SK-N-SH treated with all-trans-retinoic acid at 6 μM for 48 hours (cell line): Measurements from ENCODE around the gene POLR3G.

Experiments used
- ISL1 ChIP-seq: fragments of 250-450 bp; sonication (Bioruptor Pico); IDR thresholded peaks from 2 replicates; pipeline ENCODE4 v2.1.2; 2022; ENCODE audit warnings: mild to moderate bottlenecking, moderate library complexity
- OSR1 ChIP-seq: fragments of 250-450 bp; sonication (Bioruptor Pico); IDR thresholded peaks from 2 replicates; pipeline ENCODE4 v1.8.0; 2022; ENCODE audit warnings: moderate library complexity, mild to moderate bottlenecking, inconsistent platforms
- PATZ1 ChIP-seq: fragments of 250-450 bp; sonication (Bioruptor Pico); IDR thresholded peaks from 2 replicates; pipeline ENCODE4 v1.8.0; 2020; ENCODE audit warnings: mild to moderate bottlenecking, moderate library complexity, borderline replicate concordance
- PPARA ChIP-seq: fragments of 250-450 bp; sonication (Bioruptor Pico); IDR thresholded peaks from 2 replicates; pipeline ENCODE4 v1.5.0; 2020; ENCODE audit warnings: mild to moderate bottlenecking, borderline replicate concordance
- TCF4 ChIP-seq: fragments of 250-450 bp; sonication (Bioruptor Pico); IDR thresholded peaks from 2 replicates; pipeline ENCODE4 v1.8.0; 2021; ENCODE audit warnings: mild to moderate bottlenecking, moderate library complexity, borderline replicate concordance
- ZFP30 ChIP-seq: fragments of 450-650 bp; formaldehyde crosslinking; IDR thresholded peaks from 2 replicates; pipeline ENCODE4 v1.5.0; 2022; ENCODE audit warnings: mild to moderate bottlenecking, moderate library complexity
- ZNF8 ChIP-seq: fragments of 450-650 bp; formaldehyde crosslinking; IDR thresholded peaks from 2 replicates; pipeline ENCODE4 v1.5.0; 2020; ENCODE audit warnings: mild to moderate bottlenecking, moderate library complexity

- TF ChIP-seq ISL1 (CRISPR knock-in tag) (no peak), OSR1 (CRISPR knock-in tag) (no peak), PPARA (CRISPR knock-in tag) (no peak), ZNF8 (CRISPR knock-in tag) (no peak), ZFP30 (CRISPR knock-in tag) (no peak), TCF4 (CRISPR knock-in tag) (no peak), PATZ1 (no peak)
These were observed 76.7 kb downstream of the POLR3G start for GRCh38 chr5:90551376-90551775.
